ENCODE results near the gene LAMB4.

DNA sequence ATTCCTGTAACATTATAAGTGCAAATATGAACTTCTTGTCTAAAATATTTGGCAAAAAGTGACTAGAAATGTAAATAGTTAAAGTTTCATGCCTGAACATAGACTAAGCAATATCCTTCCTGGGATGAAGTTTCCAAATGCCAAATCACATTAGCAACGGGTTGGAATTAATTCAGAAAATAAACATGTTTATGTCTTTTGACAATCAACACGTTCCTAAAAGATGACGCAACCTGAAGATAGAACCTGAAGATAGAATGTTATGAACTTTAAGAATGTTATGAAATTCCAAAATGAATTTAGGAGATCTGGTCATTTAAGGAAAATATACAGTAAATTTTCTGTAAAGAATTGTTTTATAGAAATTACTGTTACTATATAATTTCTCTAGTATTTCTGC is 9.2 kb downstream of the LAMB4 start:
- TF ChIP-seq GATA3 (IDR thresholded peaks at IDR 0.05; ENCODE audit: low read depth, low read length) (no peak), GATA2 (IDR thresholded peaks at IDR 0.05; ENCODE audit: low read depth, low read length) (no peak)

Data from SH-SY5Y (cell line).